ENCODE data around the gene ATP11A. TPM values are rescaled to one million over a fixed set of nuclear protein-coding genes. Genes with fewer than 3 reads are reported as not detected.

ATP11A gene
- total and polyA plus RNA-seq, 10 of the 15 experiments (the other 5 are each of a cell fraction or from before 2014, with no cell fraction given): 1.4 to 69.6 (median 14.4) TPM

- TF ChIP-seq KDM1A (IDR thresholded peaks at IDR 0.05; ENCODE audit: borderline replicate concordance): no peak
- TF ChIP-seq MEF2B (IDR thresholded peaks at IDR 0.05; ENCODE audit: partially characterized antibody, poor library complexity, severe bottlenecking): no peak
- no peak for TF ChIP-seq ASH2L (IDR thresholded peaks at IDR 0.05; ENCODE audit: borderline replicate concordance, low read depth)
- no peak for TF ChIP-seq TCF12 (IDR thresholded peaks at IDR 0.05; ENCODE audit: low read depth, low read length)
These were observed 131.7 kb downstream of the ATP11A start (continued) for GRCh38 chr13:112821340-112822055.

GRCh38 chr13:112822851-112823250 lies 133.0 kb downstream of the ATP11A start:
- peaks cover 2% of the 10 kb centered on the region for H3K4me1 ChIP-seq (ENCODE audit: control insufficient read depth, insufficient read depth, low read length)
- SMC1A ChIA-PET (ENCODE audit: uncharacterized antibody, unreplicated experiment): no interaction called here
- no peak overlapping the region for H3K27ac ChIP-seq (ENCODE audit: control insufficient read depth, insufficient read depth)
- H3K4me2 ChIP-seq (ENCODE audit: control insufficient read depth, insufficient read depth): no peak overlapping the region
- 88% methylated on average over 11 of the region's 11 CpGs for WGBS (ENCODE audit: insufficient coverage, insufficient replicate concordance, low lambda C conversion rate, missing lambda C conversion rate)
- H3K79me2 ChIP-seq (ENCODE audit: control insufficient read depth, insufficient read depth, low read length): no peaks in the 10 kb centered on the region
- H3K9ac ChIP-seq (ENCODE audit: control insufficient read depth, insufficient read depth, low read length): no peak overlapping the region
- no peaks in the 10 kb centered on the region for H3K27me3 ChIP-seq (replicated peaks in 1 of 2; ENCODE audit: control insufficient read depth in 2 of 2, insufficient read depth in 2 of 2, low read length in 1 of 2)
- ATAC-seq (no peak), FAIRE-seq (no peak), DNase-seq (ENCODE audit: low read depth, low spot score) (no peak)
- POLR2A ChIA-PET: no interaction called here
- RAD21 ChIA-PET (ENCODE audit: unreplicated experiment): no interaction called here
- no peak overlapping the region for H3K4me3 ChIP-seq
- intact Hi-C loops (cut with micrococcal nuclease; ENCODE audit: unreplicated experiment) (no loop called here), in situ Hi-C loops (cut with MboI) (no loop called here)
- no TSS peak for BruUV-seq (replicated peaks)
- H3K36me3 ChIP-seq (ENCODE audit: control insufficient read depth in 2 of 2, insufficient read depth in 2 of 2, low read length in 1 of 2): peaks cover 18 to 27% of the 10 kb centered on the region in 2 experiments; a peak in 3 of 4 replicates
- no peaks in the 10 kb centered on the region for H4K20me1 ChIP-seq (ENCODE audit: control insufficient read depth, insufficient read depth)
- H3K9me3 ChIP-seq (replicated peaks; ENCODE audit: control insufficient read depth, insufficient read depth, low read length): no peaks in the 10 kb centered on the region
- CTCF ChIA-PET: no interaction called here
- no peak overlapping the region for H2AFZ ChIP-seq (ENCODE audit: control insufficient read depth, low read depth, low read length)
- no peak for TF ChIP-seq NRF1 (conservative IDR thresholded peaks at IDR 0.05; ENCODE audit: low read depth, low read length)
- no peak for TF ChIP-seq CBX5 (IDR thresholded peaks at IDR 0.05; ENCODE audit: low read depth)
- no peak for TF ChIP-seq PKNOX1 (IDR thresholded peaks at IDR 0.05)
- no peak for TF ChIP-seq HSF1 (IDR thresholded peaks at IDR 0.05; ENCODE audit: low read depth, low read length)
- TF ChIP-seq ZNF274 (IDR thresholded peaks at IDR 0.05; ENCODE audit: insufficient read depth, insufficient read length): no peak
- no peak for TF ChIP-seq MEF2A (IDR thresholded peaks at IDR 0.05; ENCODE audit: insufficient read depth, low read depth, low read length)
- TF ChIP-seq TAF1 (IDR thresholded peaks at IDR 0.05; ENCODE audit: borderline replicate concordance, low read depth, low read length): no peak
- TF ChIP-seq JUND (IDR thresholded peaks at IDR 0.05; ENCODE audit: low read depth, low read length): no peak
- no peak for TF ChIP-seq E2F4 (IDR thresholded peaks at IDR 0.05; ENCODE audit: low read depth, low read length)
- no peak for TF ChIP-seq MTA2 (IDR thresholded peaks at IDR 0.05; ENCODE audit: low read depth)
- no peak for TF ChIP-seq ESRRA (IDR thresholded peaks at IDR 0.05; ENCODE audit: low read length)
- TF ChIP-seq MEF2B (IDR thresholded peaks at IDR 0.05; ENCODE audit: partially characterized antibody, poor library complexity, severe bottlenecking): no peak
- TF ChIP-seq ZSCAN29 (IDR thresholded peaks at IDR 0.05): no peak
- no peak for TF ChIP-seq NFYA (IDR thresholded peaks at IDR 0.05; ENCODE audit: borderline replicate concordance, low read depth, low read length)

Measured in GM12878 (cell line).